IPS-18a (cell line): ENCODE measurements around the gene HCRTR1.

Source experiments
- H3K27ac ChIP-seq: one replicate; pipeline ENCODE4 v1.5.1; 2013; ENCODE audit warnings: low read length
- H3K27me3 ChIP-seq: one replicate; pipeline ENCODE4 v1.6.1; 2013; ENCODE audit warnings: mild to moderate bottlenecking, low read length; ENCODE audit not compliant: control insufficient read depth, insufficient read depth
- H3K36me3 ChIP-seq: one replicate; pipeline ENCODE4 v1.6.1; 2013; ENCODE audit warnings: low read depth, low read length; ENCODE audit not compliant: control insufficient read depth
- H3K4me1 ChIP-seq: one replicate; pipeline ENCODE4 v1.6.1; 2013; ENCODE audit warnings: low read depth, low read length; ENCODE audit not compliant: control insufficient read depth
- H3K4me3 ChIP-seq: one replicate; pipeline ENCODE4 v1.5.1; 2013; ENCODE audit warnings: low read length
- H3K9ac ChIP-seq: one replicate; pipeline ENCODE4 v1.6.1; 2013; ENCODE audit warnings: mild to moderate bottlenecking, low read length, moderate library complexity
- H3K9me3 ChIP-seq: one replicate; pipeline ENCODE4 v1.6.1; 2013; ENCODE audit warnings: low read depth, low read length; ENCODE audit not compliant: control insufficient read depth

HCRTR1 gene

DNA sequence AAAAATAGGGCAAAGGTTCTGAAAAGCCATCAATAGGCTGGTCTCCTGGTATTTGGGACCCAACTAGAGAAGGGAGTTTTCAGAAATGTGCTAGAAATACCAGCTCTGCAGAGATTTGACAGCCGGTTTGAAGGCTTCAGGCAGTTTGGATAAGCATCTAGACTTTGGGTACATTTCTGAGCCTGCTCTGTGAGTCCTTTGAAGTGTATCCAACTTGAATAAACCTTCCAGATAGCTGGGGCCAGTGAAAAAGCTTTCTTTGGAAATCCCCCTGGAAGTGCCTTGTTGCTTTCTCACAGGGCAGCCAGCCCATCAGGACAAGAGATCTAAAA, 33.6 kb downstream of the HCRTR1 start:
- no peaks in the 10 kb centered on the region for H3K4me1 ChIP-seq
- no peak overlapping the region for H3K27ac ChIP-seq
- no peaks in the 10 kb centered on the region for H3K9me3 ChIP-seq
- no peak overlapping the region for H3K4me3 ChIP-seq
- no peaks in the 10 kb centered on the region for H3K27me3 ChIP-seq
- no peaks in the 10 kb centered on the region for H3K36me3 ChIP-seq
- no peak overlapping the region for H3K9ac ChIP-seq

DNA sequence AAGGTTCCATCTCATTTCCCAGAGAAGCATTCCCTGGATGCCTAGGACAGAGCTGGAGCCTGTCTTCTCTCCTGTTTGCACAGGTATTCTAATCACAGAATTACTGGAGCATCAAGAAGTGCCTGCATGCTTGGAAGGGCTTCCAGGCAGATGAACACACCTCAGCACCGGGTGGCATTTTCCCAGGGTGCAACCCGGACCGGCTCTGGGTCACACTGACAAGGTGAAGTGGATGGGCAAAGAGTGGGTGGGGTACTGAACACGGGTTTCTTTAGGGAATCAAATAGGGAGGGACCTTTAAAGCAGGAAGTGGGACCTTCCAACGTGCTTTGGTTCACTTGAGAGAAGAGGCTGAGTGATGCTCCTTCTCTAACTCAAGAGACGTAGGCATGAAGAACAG, 34.3 kb downstream of the HCRTR1 start:
- no peak overlapping the region for H3K9ac ChIP-seq
- no peaks in the 10 kb centered on the region for H3K9me3 ChIP-seq
- no peak overlapping the region for H3K4me3 ChIP-seq
- H3K4me1 ChIP-seq = no peaks in the 10 kb centered on the region
- H3K36me3 ChIP-seq = no peaks in the 10 kb centered on the region
- no peaks in the 10 kb centered on the region for H3K27me3 ChIP-seq
- no peak overlapping the region for H3K27ac ChIP-seq

DNA sequence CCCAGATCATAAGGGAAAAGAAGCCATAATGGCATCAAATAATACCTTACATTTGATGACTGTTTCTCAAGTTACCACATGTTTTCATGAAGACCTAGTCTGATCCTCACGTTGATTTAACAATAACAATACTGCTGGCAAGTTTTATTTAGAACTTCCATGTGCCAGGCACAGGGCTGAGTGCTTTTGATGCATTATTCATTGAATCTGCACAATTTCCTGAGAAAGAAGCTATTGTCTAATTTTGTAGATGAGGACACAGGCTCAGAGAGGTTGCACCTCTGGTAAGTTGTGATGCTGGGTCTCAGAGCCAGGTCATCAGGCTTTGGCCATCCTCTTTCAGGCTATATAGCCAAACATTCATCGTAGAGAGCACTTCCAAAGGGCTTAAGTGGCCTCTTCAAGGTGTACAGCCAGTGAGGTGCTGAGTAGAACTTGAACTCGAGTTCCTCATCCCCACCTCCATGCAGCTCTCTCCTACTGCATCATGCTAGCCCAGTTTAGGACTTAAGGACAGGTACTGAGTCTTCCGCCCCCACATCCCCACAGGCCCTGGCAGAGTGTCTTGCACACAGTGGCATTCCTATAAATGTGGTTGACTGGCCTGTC, 35.5 kb downstream of the HCRTR1 start:
- no peak overlapping the region for H3K27ac ChIP-seq
- H3K9ac ChIP-seq = no peak overlapping the region
- no peaks in the 10 kb centered on the region for H3K4me1 ChIP-seq
- H3K4me3 ChIP-seq = no peak overlapping the region
- no peaks in the 10 kb centered on the region for H3K9me3 ChIP-seq
- H3K36me3 ChIP-seq = no peaks in the 10 kb centered on the region
- no peaks in the 10 kb centered on the region for H3K27me3 ChIP-seq

DNA sequence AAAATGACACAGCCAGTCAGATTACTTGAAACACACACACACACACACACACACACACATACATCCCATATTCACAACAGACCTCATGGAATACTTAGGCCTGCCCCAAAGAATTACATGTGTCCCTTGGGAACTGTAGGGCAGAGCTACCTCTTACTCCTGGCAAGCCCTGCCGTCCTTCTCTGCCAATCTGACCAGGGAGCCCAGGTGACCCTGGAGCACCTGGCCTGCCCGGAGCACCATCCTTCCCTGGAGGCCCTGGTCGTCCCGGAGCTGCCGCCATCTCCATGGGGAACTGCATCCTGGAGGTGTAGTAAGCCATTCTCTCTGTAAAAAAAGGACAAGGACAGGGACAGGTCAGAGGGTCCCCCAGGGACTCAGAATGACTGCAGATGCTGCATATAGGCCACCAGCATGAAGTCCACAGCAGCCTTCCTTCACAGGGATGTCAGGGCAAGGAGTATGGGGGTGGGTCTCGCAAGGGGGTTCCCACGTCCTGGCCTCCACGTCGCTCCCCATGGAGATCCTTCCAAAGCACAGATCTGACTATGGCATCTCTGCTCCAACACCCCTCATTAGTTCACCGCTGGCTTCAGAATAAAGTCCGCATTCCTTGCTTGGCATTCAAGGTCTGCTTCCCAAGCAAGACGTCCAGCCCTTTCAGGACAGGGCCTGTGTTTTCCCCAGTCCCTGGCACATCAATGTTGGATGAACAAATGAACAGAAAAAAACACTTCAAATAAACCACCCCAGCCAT, 36.4 kb downstream of the HCRTR1 start:
- Histone ChIP-seq H3K27ac (no peak overlapping the region), H3K4me3 (no peak overlapping the region), H3K36me3 (no peaks in the 10 kb centered on the region), H3K4me1 (no peaks in the 10 kb centered on the region), H3K9ac (no peak overlapping the region), H3K9me3 (no peaks in the 10 kb centered on the region), H3K27me3 (no peaks in the 10 kb centered on the region)

DNA sequence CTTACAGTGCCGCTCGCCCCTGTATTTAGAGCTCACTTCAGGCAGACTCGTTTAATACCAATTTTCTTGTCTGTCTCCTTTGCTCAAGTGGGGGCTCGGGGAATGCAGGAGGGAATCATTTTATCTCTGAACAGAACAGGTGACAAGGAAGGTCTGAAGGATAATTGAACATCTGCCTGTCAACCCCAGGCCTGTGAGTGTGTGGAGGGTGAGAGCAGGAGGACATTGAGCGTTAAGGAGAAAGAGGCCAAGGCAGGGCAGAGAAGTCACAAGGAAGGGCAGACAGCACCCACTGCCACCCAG, 36.9 kb downstream of the HCRTR1 start:
- no peak overlapping the region for H3K4me3 ChIP-seq
- H3K27ac ChIP-seq = no peak overlapping the region
- no peak overlapping the region for H3K9ac ChIP-seq
- H3K9me3 ChIP-seq = no peaks in the 10 kb centered on the region
- H3K36me3 ChIP-seq = no peaks in the 10 kb centered on the region
- H3K27me3 ChIP-seq = no peaks in the 10 kb centered on the region
- H3K4me1 ChIP-seq = no peaks in the 10 kb centered on the region

DNA sequence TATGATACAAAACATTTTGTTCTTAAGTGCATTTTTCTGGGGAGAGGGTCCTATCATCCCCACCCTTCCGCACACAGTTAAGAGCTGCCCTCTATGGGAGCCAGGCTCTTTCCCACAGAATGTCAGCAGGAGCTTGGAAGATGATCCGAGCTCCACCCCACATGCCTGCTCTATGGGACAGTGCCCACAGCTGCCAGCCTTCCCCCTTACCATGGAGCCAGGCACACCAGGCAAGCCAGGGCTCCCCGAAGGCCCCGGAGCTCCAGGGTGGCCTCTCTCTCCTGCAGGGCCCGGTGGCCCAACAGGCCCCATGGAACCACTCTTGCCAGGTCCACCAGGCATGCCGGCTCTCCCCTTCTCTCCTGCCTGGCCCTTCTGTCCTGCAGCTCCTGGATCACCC, 37.6 kb downstream of the HCRTR1 start:
- no peaks in the 10 kb centered on the region for H3K27me3 ChIP-seq
- no peaks in the 10 kb centered on the region for H3K36me3 ChIP-seq
- H3K9me3 ChIP-seq = no peaks in the 10 kb centered on the region
- H3K4me3 ChIP-seq = no peak overlapping the region
- H3K4me1 ChIP-seq = no peaks in the 10 kb centered on the region
- H3K9ac ChIP-seq = no peak overlapping the region
- H3K27ac ChIP-seq = no peak overlapping the region

DNA sequence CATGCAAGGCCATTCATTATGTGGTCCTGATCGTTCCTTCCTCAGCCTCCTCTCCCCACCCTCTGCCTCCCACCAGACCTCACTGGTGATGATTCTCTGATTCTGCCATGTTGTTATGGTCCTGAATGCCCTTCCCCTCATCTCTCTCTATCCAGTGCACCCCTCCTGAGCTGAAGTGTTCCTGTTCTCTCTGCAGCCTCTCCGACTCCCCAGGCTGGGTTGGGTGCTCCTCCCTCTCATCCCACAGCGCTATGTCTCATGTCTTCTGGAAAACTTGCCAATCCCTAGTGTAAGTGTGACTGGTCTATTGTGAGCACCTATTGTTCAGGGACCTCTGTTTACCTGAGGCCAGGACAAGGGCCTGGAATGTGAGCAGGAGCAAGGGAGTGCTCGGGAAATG, 38.3 kb downstream of the HCRTR1 start:
- Histone ChIP-seq H3K27ac (no peak overlapping the region), H3K4me1 (no peaks in the 10 kb centered on the region), H3K9me3 (no peaks in the 10 kb centered on the region), H3K9ac (no peak overlapping the region), H3K4me3 (no peak overlapping the region), H3K27me3 (no peaks in the 10 kb centered on the region), H3K36me3 (no peaks in the 10 kb centered on the region)

DNA sequence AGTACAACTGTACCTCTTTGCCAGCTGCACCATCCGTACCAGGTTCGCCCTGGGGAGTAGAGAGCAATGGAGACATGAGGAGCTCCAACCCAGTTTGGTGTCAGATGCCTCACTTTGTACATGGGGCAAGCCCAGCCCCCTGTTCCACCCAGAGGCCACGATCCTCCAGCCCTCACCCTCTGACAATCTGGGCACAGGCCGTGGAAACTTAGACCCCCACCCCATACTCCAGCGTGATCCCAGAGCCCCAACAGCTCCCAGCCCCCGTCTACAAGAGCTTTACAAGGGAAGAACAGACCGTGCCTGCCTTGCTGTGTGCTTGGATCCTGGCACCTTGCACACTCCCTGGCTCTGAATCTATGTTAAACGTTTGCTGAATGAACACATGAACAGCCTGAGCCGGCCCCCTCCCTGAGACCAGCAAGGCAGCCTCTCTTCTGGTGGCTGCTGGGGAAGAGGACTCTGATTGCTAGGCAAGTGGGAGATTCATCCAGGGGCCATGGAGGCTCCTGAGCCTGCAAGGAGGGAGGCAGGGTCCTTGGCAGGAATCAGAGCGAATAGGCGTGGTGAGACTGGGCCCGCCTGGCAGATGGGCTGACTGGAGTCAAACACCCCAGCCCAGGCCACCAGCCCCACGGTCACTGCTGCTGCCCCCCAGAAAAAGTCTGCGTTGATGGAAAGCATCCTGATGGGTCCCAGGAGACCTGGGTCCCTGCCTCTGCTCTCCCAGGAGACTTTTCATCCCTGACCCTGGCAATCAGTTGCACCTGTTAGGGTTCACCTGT, 39.7 kb downstream of the HCRTR1 start:
- Histone ChIP-seq H3K9ac (no peak overlapping the region), H3K4me1 (no peaks in the 10 kb centered on the region), H3K4me3 (no peak overlapping the region)

DNA sequence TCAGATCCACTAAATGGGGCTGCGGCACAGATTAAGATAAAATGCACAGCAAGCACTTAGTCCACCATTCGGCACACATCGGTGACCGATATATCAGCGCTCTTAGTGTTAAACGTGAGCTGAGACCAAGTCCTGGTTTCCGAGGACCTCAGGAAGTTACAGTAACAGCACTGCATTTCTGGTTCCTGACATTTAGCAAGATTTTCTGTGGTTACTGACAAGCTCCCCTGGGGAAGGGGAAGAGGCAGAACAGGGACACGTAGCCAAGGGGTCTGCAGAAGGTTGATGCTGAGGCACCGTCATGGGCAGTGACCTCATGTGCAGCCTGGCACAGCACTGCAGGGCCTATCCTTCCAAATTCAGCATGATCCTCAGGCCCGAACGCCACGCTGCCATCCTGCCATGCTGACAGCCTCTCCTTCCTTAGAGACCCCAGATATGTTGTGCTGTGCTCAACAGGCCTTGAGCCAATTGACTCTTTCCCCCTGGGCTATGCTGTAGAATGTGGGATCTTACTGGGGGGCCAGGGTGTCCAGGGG, 40.6 kb downstream of the HCRTR1 start:
- Histone ChIP-seq H3K9ac (no peak overlapping the region), H3K4me1 (no peaks in the 10 kb centered on the region), H3K4me3 (no peak overlapping the region), H3K27me3 (no peaks in the 10 kb centered on the region), H3K36me3 (no peaks in the 10 kb centered on the region), H3K9me3 (no peaks in the 10 kb centered on the region), H3K27ac (no peak overlapping the region)

More for the DNA sequence above, 39.7 kb downstream of the HCRTR1 start:
- Histone ChIP-seq H3K27ac (no peak overlapping the region), H3K36me3 (no peaks in the 10 kb centered on the region), H3K27me3 (no peaks in the 10 kb centered on the region), H3K9me3 (no peaks in the 10 kb centered on the region)

DNA sequence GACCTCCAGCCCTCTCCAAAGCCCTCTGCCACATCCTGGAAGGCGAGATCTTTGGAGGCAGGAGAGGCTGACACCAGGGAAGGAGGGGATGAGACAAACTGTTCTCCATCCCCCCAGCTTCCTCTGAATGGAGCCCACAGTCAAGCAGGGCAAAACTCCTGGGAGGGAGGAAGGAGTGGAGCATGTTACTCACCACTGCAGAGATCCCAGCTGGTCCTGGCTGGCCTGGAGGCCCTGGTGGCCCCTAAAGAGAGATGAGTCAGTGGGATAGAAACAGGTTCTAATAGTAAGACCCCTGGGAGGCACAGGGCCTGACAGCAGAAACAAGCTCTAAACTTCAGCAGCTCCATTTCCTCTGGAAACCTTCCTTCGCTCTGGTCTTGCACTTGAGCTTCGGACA, 41.2 kb downstream of the HCRTR1 start:
- Histone ChIP-seq H3K27me3 (no peaks in the 10 kb centered on the region), H3K36me3 (no peaks in the 10 kb centered on the region), H3K9ac (no peak overlapping the region), H3K27ac (no peak overlapping the region), H3K4me3 (no peak overlapping the region), H3K9me3 (no peaks in the 10 kb centered on the region), H3K4me1 (no peaks in the 10 kb centered on the region)

DNA sequence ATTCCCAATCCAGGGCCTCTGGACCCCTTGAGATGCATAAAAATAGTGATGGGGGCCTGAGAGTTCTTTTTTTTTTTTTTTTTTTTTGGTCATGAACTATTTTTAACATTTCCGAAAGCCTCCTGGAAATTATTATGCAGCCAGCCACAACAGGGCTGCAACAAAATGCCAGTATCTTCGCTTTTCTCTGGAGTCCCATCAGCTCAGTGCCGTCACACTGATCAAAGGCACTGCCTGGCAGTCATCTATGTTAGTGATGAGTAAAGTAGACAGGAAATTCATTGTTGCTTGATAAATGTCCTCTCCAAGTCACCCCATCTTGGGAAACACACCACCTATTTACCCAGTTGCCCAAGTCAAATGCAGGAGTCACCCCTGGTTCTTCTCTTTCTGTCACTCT, 42.4 kb downstream of the HCRTR1 start:
- Histone ChIP-seq H3K36me3 (no peaks in the 10 kb centered on the region), H3K4me1 (no peaks in the 10 kb centered on the region), H3K4me3 (no peak overlapping the region), H3K9me3 (no peaks in the 10 kb centered on the region), H3K27me3 (no peaks in the 10 kb centered on the region), H3K9ac (no peak overlapping the region), H3K27ac (no peak overlapping the region)
